ENCODE measurements around the gene VKORC1L1.
"Not testable (repeated sequence)": the region's sequence is repeated elsewhere in the genome, so short reads cannot be mapped to it uniquely, and the experiment has no call there.

Gene VKORC1L1

GRCh38 chr7:65983965-65984658 is 111.2 kb downstream of the VKORC1L1 start:
- no peak for TF ChIP-seq CTCF (IDR thresholded peaks at IDR 0.05; ENCODE audit: insufficient read depth, missing control alignments)
- FAIRE-seq, result no peak
- DNase-seq (ENCODE audit: insufficient read length, low spot score), result no peak

DNA sequence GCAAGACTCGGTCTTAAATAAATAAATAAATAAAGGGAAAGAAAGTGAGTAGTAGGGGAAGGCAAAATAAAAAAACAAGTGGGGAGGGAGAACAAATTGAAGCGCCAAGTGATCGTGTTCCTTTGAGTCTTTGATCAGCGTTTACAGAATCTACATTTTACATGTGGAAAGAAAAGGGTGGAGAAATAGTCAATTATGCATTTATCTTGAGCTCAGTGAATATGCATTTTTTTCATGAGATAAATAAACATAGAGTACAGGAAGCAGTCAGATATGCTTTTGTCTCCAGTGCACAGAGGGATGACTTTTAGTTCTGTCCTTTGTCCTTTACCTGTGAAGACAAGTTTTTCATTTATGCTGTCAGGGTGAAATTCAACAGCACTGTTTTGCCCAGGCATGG is 115.2 kb downstream of the VKORC1L1 start:
- no peak for TF ChIP-seq CTCF (IDR thresholded peaks at IDR 0.05; ENCODE audit: insufficient read depth, missing control alignments)
- FAIRE-seq (no peak), DNase-seq (ENCODE audit: insufficient read length, low spot score) (no peak)

DNA sequence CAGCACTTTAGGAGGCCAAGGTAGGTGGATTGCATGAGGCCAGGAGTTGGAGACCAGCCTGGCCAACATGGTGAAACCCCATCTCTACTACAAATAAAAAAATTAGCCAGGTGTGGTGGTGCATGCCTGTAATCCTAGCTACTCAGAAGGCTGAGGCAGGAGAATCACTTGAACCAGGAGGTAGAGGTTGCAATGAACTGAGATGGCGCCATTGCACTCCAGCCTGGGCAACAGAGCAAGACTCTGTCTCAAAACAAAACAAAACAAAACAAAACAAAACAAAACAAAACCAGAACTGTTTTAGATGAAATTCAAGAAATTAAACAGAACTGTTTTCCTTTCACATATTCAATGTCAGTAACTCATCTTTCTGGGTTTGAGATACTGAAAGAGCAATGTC is 115.6 kb downstream of the VKORC1L1 start:
- DNase-seq (ENCODE audit: insufficient read length, low spot score); FAIRE-seq: not testable (repeated sequence)

GRCh38 chr7:65989694-65990080 is 116.8 kb downstream of the VKORC1L1 start:
- FAIRE-seq, result no peak
- no peak for TF ChIP-seq CTCF (IDR thresholded peaks at IDR 0.05; ENCODE audit: insufficient read depth, missing control alignments)
- DNase-seq (ENCODE audit: insufficient read length, low spot score), result no peak

DNA sequence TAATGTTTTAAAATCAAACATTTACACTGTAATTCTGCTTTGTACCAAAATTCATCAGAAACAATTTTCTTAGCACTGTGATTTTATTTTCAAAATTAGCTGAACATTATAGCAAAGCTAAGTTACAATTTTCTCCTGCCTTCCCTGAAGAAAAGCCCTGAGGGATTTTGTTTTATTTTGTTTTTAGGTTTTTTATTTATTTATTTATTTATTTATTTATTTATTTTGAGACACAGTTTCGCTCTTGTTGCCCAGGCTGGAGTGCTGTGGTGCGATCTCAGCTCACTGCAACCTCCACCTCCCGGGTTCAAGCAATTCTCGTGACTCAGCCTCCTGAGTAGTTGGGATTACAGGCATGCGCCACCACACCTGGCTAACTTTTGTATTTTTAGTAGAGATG is 119.0 kb downstream of the VKORC1L1 start:
- not testable (repeated sequence) for FAIRE-seq; DNase-seq (ENCODE audit: insufficient read length, low spot score)

- no peak for TF ChIP-seq CTCF (IDR thresholded peaks at IDR 0.05; ENCODE audit: insufficient read depth, missing control alignments)
- FAIRE-seq (no peak), DNase-seq (ENCODE audit: insufficient read length, low spot score) (no peak)
Measured at GRCh38 chr7:65992526-65992925, 119.7 kb downstream of the VKORC1L1 start.

DNA sequence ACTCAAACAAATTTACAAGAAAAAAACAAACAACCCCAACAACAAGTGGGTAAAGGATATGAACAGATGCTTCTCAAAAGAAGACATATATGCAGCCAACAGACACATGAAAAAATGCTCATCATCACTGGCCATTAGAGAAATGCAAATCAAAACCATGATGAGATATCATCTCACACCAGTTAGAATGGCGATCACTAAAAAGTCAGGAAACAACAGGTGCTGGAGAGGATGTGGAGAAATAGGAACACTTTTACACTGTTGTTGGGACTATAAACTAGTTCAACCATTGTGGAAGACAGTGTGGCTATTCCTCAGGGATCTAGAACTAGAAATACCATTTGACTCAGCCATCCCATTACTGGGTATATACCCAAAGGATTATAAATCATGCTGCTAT is 122.1 kb downstream of the VKORC1L1 start:
- not testable (repeated sequence) for FAIRE-seq; DNase-seq (ENCODE audit: insufficient read length, low spot score)

- FAIRE-seq; DNase-seq (ENCODE audit: insufficient read length, low spot score): not testable (repeated sequence)
Measured at GRCh38 chr7:66000823-66001417, 128.0 kb downstream of the VKORC1L1 start.

DNA sequence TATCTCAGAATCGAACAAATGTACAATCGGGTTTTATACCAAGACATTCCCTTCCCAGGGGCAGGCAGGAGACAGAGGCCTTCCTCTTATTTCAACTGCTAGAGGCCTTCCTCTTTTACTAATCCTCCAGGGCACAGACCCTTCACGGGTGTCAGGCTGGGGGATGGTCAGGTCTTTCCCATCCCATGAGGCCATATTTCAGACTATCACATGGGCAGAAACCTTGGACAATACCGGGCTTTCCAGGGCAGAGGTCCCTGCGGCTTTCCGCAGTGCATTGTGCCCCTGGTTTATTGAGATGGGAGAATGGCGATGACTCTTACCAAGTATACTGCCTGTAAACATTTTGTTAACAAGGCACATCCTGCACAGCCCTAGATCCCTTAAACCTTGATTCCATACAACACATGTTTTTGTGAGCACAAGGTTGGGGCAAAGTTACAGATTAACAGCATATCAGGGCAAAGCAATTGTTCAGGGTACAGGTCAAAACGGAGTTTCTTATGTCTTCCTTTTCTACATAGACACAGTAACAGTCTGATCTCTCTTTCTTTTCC is 132.3 kb downstream of the VKORC1L1 start:
- not testable (repeated sequence) for FAIRE-seq; DNase-seq (ENCODE audit: insufficient read length, low spot score)

DNA sequence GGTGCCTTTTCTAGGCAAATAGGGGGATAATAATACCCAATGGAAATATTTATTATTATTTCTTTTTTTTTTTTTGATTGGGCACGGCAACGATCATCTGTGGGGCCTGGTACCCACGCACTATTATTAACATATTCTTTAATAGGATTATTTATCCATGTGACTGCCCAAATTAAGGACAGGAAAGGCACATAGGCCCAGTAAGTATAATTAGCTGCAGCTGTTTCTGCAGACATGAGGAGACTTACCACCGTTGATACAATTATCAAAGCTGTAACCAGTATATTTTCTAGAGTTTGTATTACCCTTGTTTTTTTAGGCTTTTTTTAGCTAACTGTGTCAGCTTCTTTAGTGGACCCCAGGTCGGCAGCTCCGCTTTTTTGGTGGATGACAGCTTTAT is 134.4 kb downstream of the VKORC1L1 start:
- TF ChIP-seq CTCF (IDR thresholded peaks at IDR 0.05; ENCODE audit: insufficient read depth, missing control alignments), result no peak
- FAIRE-seq (no peak), DNase-seq (ENCODE audit: insufficient read length, low spot score) (no peak)
